NOMO-1 treated with dmso at 0.1 percent for 144 hours (cell line): ENCODE results near the gene TTC13.

Experiments
- DNase-seq: peaks from one replicate; lab custom pipeline; 2025; ENCODE audit not compliant: unreplicated experiment; lab: John Stamatoyannopoulos, UW

The TTC13 gene

DNA sequence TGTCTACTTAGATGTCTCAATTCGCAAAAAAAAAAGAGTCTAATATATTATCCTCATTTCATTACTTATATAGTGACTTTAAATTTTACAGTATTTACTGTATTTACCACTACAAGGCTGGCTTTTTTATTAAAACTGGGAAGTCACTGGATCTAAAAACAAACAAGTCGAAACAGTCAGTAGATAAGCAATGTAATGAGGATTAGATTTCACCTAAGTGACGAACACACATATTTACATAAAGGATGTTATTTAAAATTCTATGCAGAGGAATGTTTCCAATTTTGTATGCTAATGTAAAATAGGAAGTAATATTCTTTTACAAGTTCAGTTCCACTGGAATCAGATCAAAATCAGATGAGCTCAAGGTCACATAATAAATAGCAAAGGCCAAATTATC lies 28.3 kb downstream of the TTC13 start:
- DNase-seq: no peak

DNA sequence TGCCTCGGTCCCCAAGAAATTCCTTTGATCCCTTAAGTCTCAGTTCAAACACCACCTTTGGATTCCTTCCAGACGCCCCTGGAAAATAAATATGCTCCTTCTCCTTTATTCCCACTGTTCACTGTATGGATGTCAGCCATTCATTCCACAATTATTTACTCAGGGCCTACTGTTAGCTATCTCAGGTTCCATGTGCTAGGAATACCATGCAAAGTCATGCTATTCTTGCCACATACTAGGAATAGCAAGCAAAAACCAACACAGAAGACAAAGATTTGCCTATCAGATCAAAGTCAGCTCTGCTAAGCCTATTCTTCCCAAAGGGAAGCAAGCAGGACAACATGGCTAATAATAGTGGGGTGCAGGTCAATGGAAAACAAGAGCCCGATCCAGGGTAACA lies 29.8 kb downstream of the TTC13 start:
- DNase-seq: no peak

DNA sequence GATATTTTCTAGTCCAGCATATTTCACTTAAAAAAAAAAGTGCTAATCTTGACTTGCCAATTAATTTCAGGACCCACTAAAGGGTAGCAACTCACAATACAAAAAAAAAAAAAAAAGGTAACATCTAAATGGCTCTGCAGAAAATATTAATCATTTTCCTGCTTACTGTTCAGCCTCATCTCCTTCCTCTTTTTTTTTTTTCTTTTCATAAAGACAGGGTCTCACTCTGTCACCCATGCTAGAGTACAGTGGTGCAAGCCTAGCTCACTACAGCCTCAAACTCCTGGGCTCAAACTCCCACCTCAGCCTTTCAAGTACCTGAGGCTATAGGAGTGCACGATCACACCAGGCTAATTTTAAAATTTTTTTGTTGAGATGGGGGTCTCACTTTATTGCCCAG lies 30.4 kb downstream of the TTC13 start:
- DNase-seq: no peak

GRCh38 chr1:230943048-230943593 lies 35.5 kb downstream of the TTC13 start:
- DNase-seq: no peak

- DNase-seq: no peak
Observed at GRCh38 chr1:230940848-230941247, 37.8 kb downstream of the TTC13 start.

GRCh38 chr1:230939806-230940489 lies 38.7 kb downstream of the TTC13 start:
- DNase-seq: no peak

DNA sequence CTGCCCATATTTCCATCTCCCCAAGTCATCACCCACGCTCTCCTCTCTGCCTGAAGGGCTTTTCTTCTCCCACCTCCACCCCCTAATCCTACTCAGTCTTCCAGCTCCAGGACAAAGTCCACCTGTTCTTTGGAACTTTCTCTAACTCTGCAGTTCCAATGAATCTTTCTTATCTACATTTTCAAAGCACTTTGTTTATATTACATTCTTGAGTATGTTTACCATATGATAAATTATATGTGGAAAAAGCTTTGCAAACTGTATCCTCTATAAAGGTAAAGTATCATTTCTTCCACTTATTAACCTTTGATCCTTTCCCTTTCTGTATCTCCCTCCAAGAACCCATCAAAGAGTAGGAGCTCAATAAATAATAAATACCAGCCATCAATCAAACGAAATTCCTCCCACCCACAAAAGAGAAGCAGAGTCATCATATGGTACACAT lies 39.7 kb downstream of the TTC13 start:
- DNase-seq: no peak

DNA sequence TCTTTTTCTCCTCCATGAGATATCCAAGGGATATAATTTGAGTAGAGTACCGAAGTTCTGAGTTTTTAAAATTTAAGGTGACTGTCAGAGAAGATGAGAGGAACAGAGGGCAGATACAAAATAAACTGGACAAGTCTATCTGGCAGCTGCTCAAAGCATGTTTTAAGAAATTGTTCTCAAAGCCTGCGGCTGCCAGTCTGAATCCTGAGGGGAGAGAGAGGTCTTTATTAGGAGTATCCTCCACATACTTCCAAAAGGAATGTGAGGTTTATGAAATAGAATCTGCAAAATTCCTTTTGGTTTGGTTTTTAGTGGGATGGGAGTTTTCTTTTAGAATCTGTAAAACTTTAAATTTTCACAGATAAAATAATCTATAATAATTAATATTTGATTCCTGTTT lies 41.3 kb downstream of the TTC13 start:
- DNase-seq: no peak

GRCh38 chr1:230936475-230936874 lies 42.2 kb downstream of the TTC13 start:
- DNase-seq: no peak

DNA sequence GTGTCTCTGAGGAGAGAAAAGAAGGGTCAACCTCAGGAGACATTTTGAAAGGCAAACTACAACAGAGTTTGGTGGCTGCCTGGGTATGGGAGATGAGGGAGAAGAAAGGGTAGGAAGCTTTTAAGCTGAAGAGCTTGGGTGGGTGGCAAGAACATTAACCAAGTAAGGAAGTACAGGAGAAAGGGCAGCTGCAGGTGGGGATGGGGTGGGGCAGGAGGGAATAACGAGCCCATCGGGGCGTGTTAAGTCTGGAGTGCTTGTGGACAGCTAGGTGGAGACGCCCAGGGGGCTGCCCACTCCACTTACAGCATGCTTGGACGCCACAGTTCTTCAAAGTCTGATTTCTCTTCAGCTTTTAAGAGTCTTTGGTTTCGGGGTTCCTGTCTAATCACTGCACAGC lies 42.8 kb downstream of the TTC13 start:
- DNase-seq: no peak

- DNase-seq: no peak
Observed at GRCh38 chr1:230930986-230931385, 47.7 kb downstream of the TTC13 start.

GRCh38 chr1:230926182-230926581 lies 52.5 kb downstream of the TTC13 start:
- no peak for DNase-seq

DNA sequence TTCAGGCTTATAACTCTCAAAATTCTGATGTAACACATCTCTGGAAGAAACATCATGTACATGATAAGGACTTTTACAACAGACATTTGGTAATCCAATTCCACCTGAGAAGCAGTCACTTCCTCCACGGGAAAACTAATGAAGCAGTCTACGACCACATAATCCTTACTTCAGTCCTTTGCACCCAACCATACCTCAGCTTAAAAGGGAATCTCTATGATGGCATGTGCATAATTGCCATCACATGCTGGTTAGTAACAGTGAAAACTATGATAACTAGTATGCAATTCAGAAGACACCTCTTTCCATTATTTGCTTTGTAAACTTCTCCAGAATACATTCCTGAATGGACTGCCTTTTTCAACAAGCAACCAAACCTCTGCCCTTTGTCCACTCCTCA lies 53.1 kb downstream of the TTC13 start:
- no peak for DNase-seq

GRCh38 chr1:230923176-230923575 lies 55.5 kb downstream of the TTC13 start:
- DNase-seq: no peak

DNA sequence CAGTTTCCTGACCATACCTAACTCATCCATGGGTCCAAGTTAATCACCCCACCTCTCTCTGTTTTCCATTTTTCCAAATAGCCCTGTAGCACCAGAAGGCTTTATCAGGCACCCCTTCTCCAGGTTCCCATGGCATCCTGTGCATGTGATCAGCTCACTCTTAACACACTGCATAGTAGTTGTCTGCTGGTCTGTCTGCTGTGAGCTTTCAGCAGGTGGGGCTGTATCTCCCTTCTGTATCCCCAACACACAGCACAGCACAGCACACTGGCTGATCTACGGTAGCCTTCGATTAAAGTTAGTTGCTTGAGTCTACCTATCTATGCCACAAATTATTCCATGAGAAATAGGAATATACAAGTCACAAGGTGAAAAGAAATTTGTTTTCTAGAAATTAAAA lies 56.0 kb downstream of the TTC13 start:
- DNase-seq: no peak

- DNase-seq: no peak
Observed at GRCh38 chr1:230919207-230919606, 59.5 kb downstream of the TTC13 start.

DNA sequence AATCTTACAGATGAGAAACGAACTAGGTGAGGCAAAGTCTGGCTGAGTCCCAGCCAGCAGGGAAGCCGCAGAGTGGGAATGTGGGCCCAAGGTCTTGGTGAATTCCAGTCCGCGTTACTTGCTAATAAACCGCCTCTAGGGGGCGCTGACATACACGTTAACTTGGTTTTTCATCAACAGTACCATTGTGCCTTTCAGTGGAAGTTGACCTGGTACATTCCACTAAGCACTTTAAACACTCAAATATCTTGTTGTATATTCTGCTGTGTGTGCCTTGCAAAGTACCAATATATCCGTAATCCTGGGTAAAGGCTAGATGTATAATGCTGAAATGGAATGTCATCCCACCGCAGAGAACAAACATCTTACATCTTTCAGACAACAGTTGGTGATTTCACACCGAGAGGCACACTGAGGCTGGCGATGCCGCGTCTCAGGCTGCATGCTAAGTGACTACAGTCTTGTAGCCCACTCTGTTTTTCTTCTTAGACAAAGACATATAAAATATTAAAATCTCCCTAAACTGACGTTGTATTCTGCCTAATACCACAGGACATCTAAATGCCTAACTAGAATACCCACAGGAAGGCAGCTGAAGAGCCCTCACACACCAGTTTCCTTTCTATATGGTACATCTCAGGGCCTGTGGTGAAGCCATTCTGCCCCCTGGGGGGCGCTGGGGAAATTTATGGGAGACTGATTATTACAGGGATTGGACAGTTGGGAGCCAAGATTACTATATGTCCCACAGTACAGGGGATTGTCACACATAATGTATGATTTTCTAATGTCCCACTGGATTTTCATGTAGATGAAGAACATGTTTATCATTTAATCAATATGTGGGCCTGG lies 61.2 kb downstream of the TTC13 start:
- peak; percentile 7 for DNase-seq

DNA sequence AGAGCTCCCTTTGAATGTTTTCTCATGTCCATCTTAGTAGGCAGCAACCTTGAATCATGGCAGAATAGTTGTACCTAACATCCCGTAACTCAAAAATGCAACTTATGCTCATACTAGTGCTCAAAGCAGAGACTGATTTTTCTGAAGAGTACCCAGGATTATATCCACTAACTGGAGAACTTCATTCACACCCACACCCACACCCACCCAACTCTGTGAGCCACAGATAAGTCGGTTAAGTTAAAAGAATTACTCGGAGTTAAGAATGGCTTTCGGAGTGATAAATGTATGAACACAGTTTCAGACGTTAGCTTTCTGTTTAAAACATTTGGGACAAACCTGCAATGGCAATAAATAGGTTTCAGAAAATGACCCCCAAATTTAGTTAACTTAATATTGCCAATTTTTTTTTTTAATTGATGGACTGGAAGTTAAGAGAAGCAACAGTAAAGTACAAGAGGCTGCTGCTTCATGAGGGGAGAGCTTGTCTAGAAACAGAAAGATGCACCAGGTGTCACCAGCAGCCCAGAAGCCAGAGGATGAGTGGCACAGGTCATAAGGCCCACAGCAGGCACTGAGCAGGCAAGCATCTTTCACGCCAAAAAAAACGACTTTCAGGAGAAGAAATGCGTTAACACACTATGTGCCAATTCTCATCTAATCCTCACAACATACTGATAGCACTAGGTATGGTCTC lies 61.9 kb downstream of the TTC13 start:
- no peak for DNase-seq

DNA sequence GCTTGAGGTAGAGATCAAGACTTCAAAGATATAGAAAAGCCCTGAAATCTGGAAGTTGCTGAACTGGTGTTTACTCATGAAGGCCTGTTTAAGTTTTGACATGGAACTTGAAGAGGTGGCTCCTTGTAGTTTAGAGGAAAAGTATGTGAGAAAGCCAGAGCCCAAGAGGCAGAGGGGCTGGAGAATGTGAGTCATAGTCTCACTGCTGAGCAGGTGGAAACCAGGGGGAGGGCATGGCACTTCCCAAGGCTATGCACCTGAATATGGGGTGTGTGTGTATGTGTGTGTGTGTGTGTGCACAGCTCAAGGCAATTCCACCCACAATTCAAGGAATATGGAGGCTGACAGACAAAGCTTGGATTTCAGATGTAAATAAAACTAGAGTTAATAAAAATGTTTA lies 63.6 kb downstream of the TTC13 start:
- no peak for DNase-seq

DNA sequence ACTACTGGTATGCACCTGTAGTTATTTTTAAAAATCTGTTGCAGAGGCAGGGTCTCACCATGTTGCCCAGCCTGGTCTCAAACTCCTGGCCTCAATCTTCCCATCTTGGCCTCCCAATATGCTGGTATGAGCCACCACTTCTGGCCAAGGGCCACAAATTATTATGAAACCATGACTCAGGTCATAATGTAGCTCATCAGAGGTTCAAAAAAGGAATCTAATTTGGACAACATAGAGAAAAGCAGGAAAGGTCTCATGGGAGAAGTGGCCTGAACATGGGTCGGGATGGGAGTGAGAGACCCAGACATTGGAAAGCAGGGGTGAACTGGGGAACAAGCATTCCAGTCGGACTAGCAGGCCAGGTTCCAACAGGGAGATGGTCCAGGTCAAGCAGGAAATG lies 65.2 kb downstream of the TTC13 start:
- no peak for DNase-seq

GRCh38 chr1:230910755-230911117 lies 67.9 kb downstream of the TTC13 start:
- no peak for DNase-seq
